ENCODE data around the gene MAPRE2.

- no peak for TF ChIP-seq CTCF (IDR thresholded peaks at IDR 0.05)
- no peak for TF ChIP-seq POLR2A (IDR thresholded peaks at IDR 0.05)
Measured at GRCh38 chr18:35024196-35024595, 17.0 kb upstream of the MAPRE2 start.

Data from lower leg skin (tissue), 3 donors.